Panc1 (cell line): Measurements from ENCODE around the gene BDH1. TPM values are rescaled to one million over a fixed set of nuclear protein-coding genes. Genes with fewer than 3 reads are reported as not detected.

ENCODE experiments used
- ATAC-seq: fragments of 200-7000 bp; cut with Tn5 transposase; 2 replicates; pipeline ENCODE4 v1.9.1; 2020; ENCODE audit warnings: mild to moderate bottlenecking, moderate library complexity
- BruUV-seq: library from RNA; stranded (reverse); fragments of 400-500 nt; replicated peaks from 2 replicates; lab custom pipeline; 2021; lab: Mats Ljungman, UMichigan
- CTCF ChIA-PET: fragments of 300-600 bp; sonication (Branson Sonifier 250); formaldehyde crosslinking; loops from one replicate; lab custom pipeline; 2022; ENCODE audit warnings: antibody characterized with exemption; lab: Charles Lee
- POLR2A ChIA-PET: fragments of 300-600 bp; sonication (Branson Sonifier 250); formaldehyde crosslinking; loops from one replicate; lab custom pipeline; 2022; ENCODE audit warnings: antibody characterized with exemption; lab: Charles Lee
- DNase-seq: peaks from one replicate; pipeline ENCODE4 v3.0.0-alpha.2; 2010; ENCODE audit warnings: low read depth, low spot score
- H3K27ac ChIP-seq: 2 replicates; pipeline ENCODE4 v1.5.1; 2011; ENCODE audit warnings: mild to moderate bottlenecking, low read length, inconsistent platforms
- H3K27me3 ChIP-seq: fragments of 200-500 bp; sonication (Bioruptor generic); 2 replicates; pipeline ENCODE4 v1.6.0; 2014; ENCODE audit warnings: low read length, inconsistent platforms; ENCODE audit not compliant: control insufficient read depth, insufficient read depth
- H3K36me3 ChIP-seq: fragments of 200-500 bp; sonication (Bioruptor generic); 2 replicates; pipeline ENCODE4 v1.5.1; 2014; ENCODE audit warnings: inconsistent platforms, mild to moderate bottlenecking, low read length, moderate library complexity; ENCODE audit not compliant: control insufficient read depth, insufficient read depth
- H3K4me1 ChIP-seq: 2 replicates; pipeline ENCODE4 v1.5.1; 2011; ENCODE audit warnings: inconsistent platforms, mild to moderate bottlenecking, low read length, moderate library complexity; ENCODE audit not compliant: control insufficient read depth, insufficient read depth
- H3K4me3 ChIP-seq, 2 experiments: 2 replicates each; pipeline ENCODE4 v1.5.1; 2011 to 2012; ENCODE audit warnings: low read depth in 2 of 2, low read length in 2 of 2, mild to moderate bottlenecking in 2 of 2, inconsistent platforms in 1 of 2, moderate library complexity in 1 of 2
- H3K9me3 ChIP-seq: fragments of 200-500 bp; sonication (Bioruptor generic); 2 replicates; pipeline ENCODE4 v1.5.1; 2014; ENCODE audit warnings: low read depth, mild to moderate bottlenecking, inconsistent platforms, low read length, moderate library complexity; ENCODE audit not compliant: control insufficient read depth, insufficient read depth
- CTCF ChIP-seq: fragments of 450-650 bp; IDR thresholded peaks from 2 replicates; pipeline ENCODE4 v1.5.1; 2017; ENCODE audit warnings: mild to moderate bottlenecking
- POLR2AphosphoS5 ChIP-seq: IDR thresholded peaks from 2 replicates; pipeline ENCODE4 v1.6.1; 2012; ENCODE audit warnings: mild to moderate bottlenecking, low read depth, low read length, moderate library complexity
- REST ChIP-seq, 2 experiments: IDR thresholded peaks; 2 replicates each; pipeline ENCODE4 v1.6.1; 2011 to 2012; ENCODE audit warnings: low read depth in 2 of 2, control low read depth in 1 of 2, low read length in 1 of 2, mild to moderate bottlenecking in 1 of 2, moderate library complexity in 1 of 2; ENCODE audit not compliant: insufficient read depth in 1 of 2
- SIN3A ChIP-seq: IDR thresholded peaks from 2 replicates; pipeline ENCODE4 v1.6.1; 2012; ENCODE audit warnings: low read depth, mild to moderate bottlenecking, low read length, moderate library complexity, borderline replicate concordance; ENCODE audit not compliant: insufficient read depth
- TCF7L2 ChIP-seq: IDR thresholded peaks from 2 replicates; pipeline ENCODE4 v1.6.1; 2011; ENCODE audit warnings: mild to moderate bottlenecking, low read depth, low read length, inconsistent platforms
- in situ Hi-C: cut with HindIII; loops from 2 replicates; pipeline ENCODE4 v1.10.0; 2016; ENCODE audit warnings: low sequenced_read_pairs, low pct_unique_long_range_greater_than_20kb
- intact Hi-C: fragments of 100-400 bp; cut with micrococcal nuclease; formaldehyde crosslinking; loops from one replicate; pipeline ENCODE4 v1.10.0; 2022; ENCODE audit not compliant: unreplicated experiment
- total RNA-seq: library from RNA; stranded (reverse); gene quantifications from one replicate; pipeline ENCODE4 v1.2.1, GENCODE V29; 2021; ENCODE audit not compliant: unreplicated experiment

BDH1 gene
- total RNA-seq, 1 experiment from 2014 or later, result 4.8 TPM

- no peak for TF ChIP-seq POLR2AphosphoS5
- no peak for TF ChIP-seq REST (IDR thresholded peaks at IDR 0.05; ENCODE audit: insufficient read depth in 1 of 2, low read depth in 2 of 2, low read length in 1 of 2)
- no peak for TF ChIP-seq SIN3A
- no peak for TF ChIP-seq CTCF
- no peak for TF ChIP-seq TCF7L2
- CTCF ChIA-PET, result no interaction called here
- Histone ChIP-seq H3K27me3 (no peaks in the 10 kb centered on the region), H3K4me1 (no peaks in the 10 kb centered on the region; the same call in 1 of the 2 replicates), H3K9me3 (no peaks in the 10 kb centered on the region), H3K36me3 (no peaks in the 10 kb centered on the region), H3K4me3 (no peak overlapping the region), H3K27ac (no peak overlapping the region)
- no TSS peak for BruUV-seq
- in situ Hi-C loops (no loop called here), intact Hi-C loops (loop anchor here (10.0 kb wide), 2 partner anchors 249 to 279 kb away; no protein-coding TSS in a partner anchor)
- DNase-seq (no peak), ATAC-seq (no peak)
- POLR2A ChIA-PET, result no interaction called here
These were observed 52.1 kb downstream of the BDH1 start for GRCh38 chr3:197503652-197504051.

- Histone ChIP-seq H3K27ac (no peak overlapping the region), H3K27me3 (no peaks in the 10 kb centered on the region), H3K4me1 (no peaks in the 10 kb centered on the region; the same call in 1 of the 2 replicates), H3K9me3 (no peaks in the 10 kb centered on the region), H3K36me3 (no peaks in the 10 kb centered on the region), H3K4me3 (no peak overlapping the region)
- ATAC-seq (peak; percentile 64), DNase-seq (no peak)
- POLR2A ChIA-PET, result no interaction called here
- CTCF ChIA-PET, result interaction anchor here (0.5 to 0.6 kb wide), 2 partner anchors 8 to 126 kb away, joined by 6 to 11 read pairs; no protein-coding TSS in a partner anchor
- in situ Hi-C loops, result no loop called here
- TF ChIP-seq SIN3A (no peak), CTCF (peak; percentile 40; the same call in 1 of the 2 replicates)
- intact Hi-C loops, result loop anchor here (10.0 kb wide), 2 partner anchors 247 to 277 kb away; no protein-coding TSS in a partner anchor
- no TSS peak for BruUV-seq
These were observed 53.7 kb downstream of the BDH1 start for GRCh38 chr3:197501879-197502620.
